ENCODE data around the gene ATAD3B.
A peak's percentile ranks its signal among the peaks of the same experiment; 100 is the strongest.

ATAD3B gene

GRCh38 chr1:1434824-1435105 is 36.8 kb upstream of the ATAD3B start:
- H3K4me1 ChIP-seq (ENCODE audit: control insufficient read depth, low read depth, low read length): peaks cover 48% of the 10 kb centered on the region
- peaks cover 10% of the 10 kb centered on the region for H3K27me3 ChIP-seq (ENCODE audit: control insufficient read depth, insufficient read depth, low read length)
- peak overlapping the region; percentile 60 for H3K4me3 ChIP-seq (ENCODE audit: low read length)
- no peak overlapping the region for H3K27ac ChIP-seq (ENCODE audit: low read length)
- no peaks in the 10 kb centered on the region for H3K36me3 ChIP-seq (ENCODE audit: control insufficient read depth, low read depth, low read length)
- H3K9me3 ChIP-seq (ENCODE audit: control insufficient read depth, low read depth, low read length): no peaks in the 10 kb centered on the region
- peak overlapping the region; percentile 6 for H3K9ac ChIP-seq (ENCODE audit: low read length)

GRCh38 chr1:1435106-1435903 is 36.3 kb upstream of the ATAD3B start, which contains the start of gene VWA1:
TSS of gene VWA1 (plus strand) at chr1:1435690. CDS start at chr1:1435749, 59 bp downstream.
- no peaks in the 10 kb centered on the region for H3K9me3 ChIP-seq (ENCODE audit: control insufficient read depth, low read depth, low read length)
- H3K27ac ChIP-seq (ENCODE audit: low read length): no peak within 1 kb of the TSS
- peaks cover 45% of the 10 kb centered on the region for H3K4me1 ChIP-seq (ENCODE audit: control insufficient read depth, low read depth, low read length)
- H3K36me3 ChIP-seq (ENCODE audit: control insufficient read depth, low read depth, low read length): no peaks in the 10 kb centered on the region
- H3K4me3 ChIP-seq (ENCODE audit: low read length): peak within 1 kb of the TSS; percentile 67
- peaks cover 10% of the 10 kb centered on the region for H3K27me3 ChIP-seq (ENCODE audit: control insufficient read depth, insufficient read depth, low read length)
- H3K9ac ChIP-seq (ENCODE audit: low read length): peak within 1 kb of the TSS; percentile 28

- H3K27ac ChIP-seq (ENCODE audit: low read length): no peak overlapping the region
- peaks cover 41% of the 10 kb centered on the region for H3K4me1 ChIP-seq (ENCODE audit: control insufficient read depth, low read depth, low read length)
- peak overlapping the region; percentile 67 for H3K4me3 ChIP-seq (ENCODE audit: low read length)
- H3K9me3 ChIP-seq (ENCODE audit: control insufficient read depth, low read depth, low read length): no peaks in the 10 kb centered on the region
- H3K9ac ChIP-seq (ENCODE audit: low read length): peak overlapping the region; percentile 28
- no peaks in the 10 kb centered on the region for H3K36me3 ChIP-seq (ENCODE audit: control insufficient read depth, low read depth, low read length)
- peaks cover 10% of the 10 kb centered on the region for H3K27me3 ChIP-seq (ENCODE audit: control insufficient read depth, insufficient read depth, low read length)
Measured at GRCh38 chr1:1435911-1436629, 35.5 kb upstream of the ATAD3B start.

GRCh38 chr1:1436630-1437032 is 34.9 kb upstream of the ATAD3B start:
- Histone ChIP-seq H3K9ac (ENCODE audit: low read length) (peak overlapping the region; percentile 28), H3K36me3 (ENCODE audit: control insufficient read depth, low read depth, low read length) (no peaks in the 10 kb centered on the region), H3K9me3 (ENCODE audit: control insufficient read depth, low read depth, low read length) (no peaks in the 10 kb centered on the region), H3K27me3 (ENCODE audit: control insufficient read depth, insufficient read depth, low read length) (peaks cover 10% of the 10 kb centered on the region), H3K4me1 (ENCODE audit: control insufficient read depth, low read depth, low read length) (peaks cover 38% of the 10 kb centered on the region), H3K27ac (ENCODE audit: low read length) (no peak overlapping the region), H3K4me3 (ENCODE audit: low read length) (peak overlapping the region; percentile 67)

GRCh38 chr1:1437033-1437903 is 34.3 kb upstream of the ATAD3B start:
- no peak overlapping the region for H3K4me3 ChIP-seq (ENCODE audit: low read length)
- no peaks in the 10 kb centered on the region for H3K9me3 ChIP-seq (ENCODE audit: control insufficient read depth, low read depth, low read length)
- H3K4me1 ChIP-seq (ENCODE audit: control insufficient read depth, low read depth, low read length): peaks cover 31% of the 10 kb centered on the region
- no peak overlapping the region for H3K9ac ChIP-seq (ENCODE audit: low read length)
- peaks cover 10% of the 10 kb centered on the region for H3K27me3 ChIP-seq (ENCODE audit: control insufficient read depth, insufficient read depth, low read length)
- H3K36me3 ChIP-seq (ENCODE audit: control insufficient read depth, low read depth, low read length): no peaks in the 10 kb centered on the region
- no peak overlapping the region for H3K27ac ChIP-seq (ENCODE audit: low read length)

- H3K27ac ChIP-seq (ENCODE audit: low read length): no peak overlapping the region
- no peak overlapping the region for H3K9ac ChIP-seq (ENCODE audit: low read length)
- H3K27me3 ChIP-seq (ENCODE audit: control insufficient read depth, insufficient read depth, low read length): peaks cover 10% of the 10 kb centered on the region
- H3K4me3 ChIP-seq (ENCODE audit: low read length): no peak overlapping the region
- H3K4me1 ChIP-seq (ENCODE audit: control insufficient read depth, low read depth, low read length): peaks cover 25% of the 10 kb centered on the region
- no peaks in the 10 kb centered on the region for H3K36me3 ChIP-seq (ENCODE audit: control insufficient read depth, low read depth, low read length)
- no peaks in the 10 kb centered on the region for H3K9me3 ChIP-seq (ENCODE audit: control insufficient read depth, low read depth, low read length)
Measured at GRCh38 chr1:1437904-1438376, 33.6 kb upstream of the ATAD3B start.

- Histone ChIP-seq H3K27me3 (ENCODE audit: control insufficient read depth, insufficient read depth, low read length) (peaks cover 10% of the 10 kb centered on the region), H3K9me3 (ENCODE audit: control insufficient read depth, low read depth, low read length) (no peaks in the 10 kb centered on the region), H3K4me3 (ENCODE audit: low read length) (no peak overlapping the region), H3K4me1 (ENCODE audit: control insufficient read depth, low read depth, low read length) (peaks cover 17% of the 10 kb centered on the region), H3K36me3 (ENCODE audit: control insufficient read depth, low read depth, low read length) (no peaks in the 10 kb centered on the region), H3K9ac (ENCODE audit: low read length) (no peak overlapping the region), H3K27ac (ENCODE audit: low read length) (no peak overlapping the region)
Measured at GRCh38 chr1:1438531-1439381, 32.8 kb upstream of the ATAD3B start.

GRCh38 chr1:1439546-1440261 is 31.9 kb upstream of the ATAD3B start:
- no peak overlapping the region for H3K4me3 ChIP-seq (ENCODE audit: low read length)
- no peak overlapping the region for H3K27ac ChIP-seq (ENCODE audit: low read length)
- peaks cover 10% of the 10 kb centered on the region for H3K27me3 ChIP-seq (ENCODE audit: control insufficient read depth, insufficient read depth, low read length)
- peaks cover 9% of the 10 kb centered on the region for H3K4me1 ChIP-seq (ENCODE audit: control insufficient read depth, low read depth, low read length)
- H3K36me3 ChIP-seq (ENCODE audit: control insufficient read depth, low read depth, low read length): no peaks in the 10 kb centered on the region
- no peaks in the 10 kb centered on the region for H3K9me3 ChIP-seq (ENCODE audit: control insufficient read depth, low read depth, low read length)
- no peak overlapping the region for H3K9ac ChIP-seq (ENCODE audit: low read length)

- Histone ChIP-seq H3K4me1 (ENCODE audit: control insufficient read depth, low read depth, low read length) (peaks cover 4% of the 10 kb centered on the region), H3K4me3 (ENCODE audit: low read length) (no peak overlapping the region), H3K27ac (ENCODE audit: low read length) (no peak overlapping the region), H3K27me3 (ENCODE audit: control insufficient read depth, insufficient read depth, low read length) (peaks cover 10% of the 10 kb centered on the region), H3K36me3 (ENCODE audit: control insufficient read depth, low read depth, low read length) (no peaks in the 10 kb centered on the region), H3K9ac (ENCODE audit: low read length) (no peak overlapping the region), H3K9me3 (ENCODE audit: control insufficient read depth, low read depth, low read length) (no peaks in the 10 kb centered on the region)
Measured at GRCh38 chr1:1440262-1441001, 31.1 kb upstream of the ATAD3B start.
